Neuronal stem cell (in vitro differentiated cells): ENCODE data around the gene SNRNP70.
"Not testable (repeated sequence)": the region's sequence is repeated elsewhere in the genome, so short reads cannot be mapped to it uniquely, and the experiment has no call there.

Experiments used
- DNase-seq: peaks from one replicate; pipeline ENCODE4 v3.0.0-alpha.2; 2013; ENCODE audit warnings: low spot score
- H2AFZ ChIP-seq: one replicate; pipeline ENCODE4 v1.6.1; 2013; ENCODE audit warnings: mild to moderate bottlenecking, low read length, inconsistent platforms
- H2AK5ac ChIP-seq: 2 replicates; pipeline ENCODE4 v1.6.1; 2013; ENCODE audit warnings: low read depth, mild to moderate bottlenecking, inconsistent platforms, low read length, moderate library complexity, mixed read lengths
- H2BK120ac ChIP-seq: 2 replicates; pipeline ENCODE4 v1.6.1; 2013; ENCODE audit warnings: low read depth, mild to moderate bottlenecking, inconsistent platforms, low read length, moderate library complexity, mixed read lengths
- H2BK12ac ChIP-seq: one replicate; pipeline ENCODE4 v1.6.1; 2013; ENCODE audit warnings: low read length, inconsistent platforms
- H2BK15ac ChIP-seq: 2 replicates; pipeline ENCODE4 v1.6.1; 2013; ENCODE audit warnings: mild to moderate bottlenecking, low read length, inconsistent platforms, mixed read lengths
- H2BK5ac ChIP-seq: one replicate; pipeline ENCODE4 v1.6.1; 2013; ENCODE audit warnings: inconsistent platforms, mild to moderate bottlenecking, low read length, moderate library complexity
- H3K14ac ChIP-seq: one replicate; pipeline ENCODE4 v1.6.1; 2013; ENCODE audit warnings: low read length, inconsistent platforms
- H3K18ac ChIP-seq: 2 replicates; pipeline ENCODE4 v1.6.1; 2013; ENCODE audit warnings: low read length, inconsistent platforms
- H3K23ac ChIP-seq: 2 replicates; pipeline ENCODE4 v1.6.1; 2013; ENCODE audit warnings: low read depth, mild to moderate bottlenecking, mixed read lengths, low read length, inconsistent platforms; ENCODE audit not compliant: poor library complexity
- H3K27ac ChIP-seq: replicated peaks from 3 replicates; pipeline ENCODE4 v1.5.1; 2013; ENCODE audit warnings: low read length, inconsistent platforms
- H3K27me3 ChIP-seq, 3 experiments: 2 replicates each; pipeline ENCODE4 v1.6.1; 2013; ENCODE audit warnings: low read length in 3 of 3, mild to moderate bottlenecking in 2 of 3, inconsistent platforms in 1 of 3, low read depth in 1 of 3, mixed read lengths in 1 of 3, moderate library complexity in 1 of 3; ENCODE audit not compliant: control insufficient read depth in 3 of 3, insufficient read depth in 3 of 3
- H3K36me3 ChIP-seq, 2 donors: replicated peaks in 1 of 2; 2 replicates each; pipeline ENCODE4 v1.6.1; 2013; ENCODE audit warnings: low read length in 2 of 2; ENCODE audit not compliant: control insufficient read depth in 2 of 2, insufficient read depth in 2 of 2
- H3K4ac ChIP-seq: 2 replicates; pipeline ENCODE4 v1.6.1; 2013; ENCODE audit warnings: inconsistent platforms, mild to moderate bottlenecking, low read length, moderate library complexity
- H3K4me1 ChIP-seq, 2 donors: 1 replicate in 1 of 2; 2 replicates in 1 of 2; pipeline ENCODE4 v1.6.1; 2013; ENCODE audit warnings: low read length in 2 of 2, low read depth in 1 of 2; ENCODE audit not compliant: control insufficient read depth in 2 of 2, insufficient read depth in 1 of 2
- H3K4me2 ChIP-seq: one replicate; pipeline ENCODE4 v1.6.1; 2013; ENCODE audit warnings: mild to moderate bottlenecking, low read length, inconsistent platforms; ENCODE audit not compliant: insufficient read depth, poor library complexity, severe bottlenecking
- H3K4me3 ChIP-seq, 2 donors: 2 replicates each; pipeline ENCODE4 v1.5.1; 2013; ENCODE audit warnings: low read length in 2 of 2, mild to moderate bottlenecking in 2 of 2, inconsistent platforms in 1 of 2, moderate library complexity in 1 of 2
- H3K79me1 ChIP-seq: one replicate; pipeline ENCODE4 v1.6.1; 2013; ENCODE audit warnings: low read depth, mild to moderate bottlenecking, inconsistent platforms, low read length, moderate library complexity
- H3K9ac ChIP-seq: one replicate; pipeline ENCODE4 v1.6.1; 2013; ENCODE audit warnings: mild to moderate bottlenecking, low read depth, low read length, inconsistent platforms; ENCODE audit not compliant: poor library complexity
- H3K9me3 ChIP-seq, 2 donors: replicated peaks in 1 of 2; 2 replicates each; pipeline versions ENCODE3 to v1.6.1; 2013; ENCODE audit warnings: low read length in 2 of 2, mild to moderate bottlenecking in 2 of 2, inconsistent platforms in 1 of 2, low read depth in 1 of 2, mixed read lengths in 1 of 2, moderate library complexity in 1 of 2; ENCODE audit not compliant: control insufficient read depth in 2 of 2, insufficient read depth in 1 of 2
- H4K8ac ChIP-seq: one replicate; pipeline ENCODE4 v1.6.1; 2013; ENCODE audit warnings: low read depth, mild to moderate bottlenecking, inconsistent platforms, low read length, moderate library complexity
- H4K91ac ChIP-seq: one replicate; pipeline ENCODE4 v1.6.1; 2013; ENCODE audit warnings: low read length, low read depth, mild to moderate bottlenecking, inconsistent platforms; ENCODE audit not compliant: poor library complexity
- WGBS, 2 donors: extraction: QIAGEN DNeasy Blood & Tissue Kit; methylation state at CpG; one replicate each; pipeline ENCODE4 v1.1.7; 2013; ENCODE audit warnings: missing lambda C conversion rate in 2 of 2, mixed read lengths in 1 of 2; ENCODE audit not compliant: insufficient read length in 2 of 2, insufficient replicate concordance in 1 of 2; ENCODE audit errors: extremely low coverage in 2 of 2; 5-methylcytosine and 5-hydroxymethylcytosine counted together

The SNRNP70 gene

GRCh38 chr19:49120868-49121267, 35.6 kb downstream of the SNRNP70 start:
- Histone ChIP-seq H3K4me3 (no peak overlapping the region), H2BK15ac (no peak overlapping the region), H4K8ac (no peak overlapping the region), H2BK5ac (no peak overlapping the region), H2AFZ (no peak overlapping the region), H3K18ac (no peak overlapping the region), H2BK120ac (no peak overlapping the region), H3K14ac (no peak overlapping the region), H3K9ac (no peak overlapping the region), H4K91ac (no peak overlapping the region), H3K4me1 (peaks cover 4 to 6% of the 10 kb centered on the region in 2 donors), H3K4ac (no peak overlapping the region), H3K27me3 (peaks cover 10 to 33% (median 28%) of the 10 kb centered on the region in 3 experiments), H3K23ac (no peak overlapping the region), H3K27ac (no peak overlapping the region), H2AK5ac (peak overlapping the region; percentile 74), H3K9me3 (no peaks in the 10 kb centered on the region), H3K36me3 (no peaks in the 10 kb centered on the region), H3K79me1 (peaks cover 3% of the 10 kb centered on the region), H3K4me2 (no peak overlapping the region), H2BK12ac (no peak overlapping the region)
- no peak for DNase-seq
- no CpG with 5 or more reads among the region's 2 CpGs for WGBS, 2 donors

- H4K8ac ChIP-seq, H3K14ac ChIP-seq, H3K9me3 ChIP-seq, H4K91ac ChIP-seq, H2BK15ac ChIP-seq, H3K4me3 ChIP-seq, H3K4me1 ChIP-seq, H2BK5ac ChIP-seq, H3K9ac ChIP-seq, H3K4ac ChIP-seq, H3K36me3 ChIP-seq, DNase-seq, H2AFZ ChIP-seq, H3K18ac ChIP-seq, H3K4me2 ChIP-seq, H2BK120ac ChIP-seq, H3K79me1 ChIP-seq, H2AK5ac ChIP-seq, H3K23ac ChIP-seq, H2BK12ac ChIP-seq, H3K27ac ChIP-seq: not testable (repeated sequence)
- peaks cover 10 to 33% (median 28%) of the 10 kb centered on the region in 3 experiments for H3K27me3 ChIP-seq
- WGBS, 2 donors: no CpG with 5 or more reads among the region's 10 CpGs
These were observed 36.6 kb downstream of the SNRNP70 start for GRCh38 chr19:49121841-49122240.

GRCh38 chr19:49123285-49123684, 38.0 kb downstream of the SNRNP70 start:
- not testable (repeated sequence) for H4K91ac ChIP-seq, H2BK12ac ChIP-seq, H2AK5ac ChIP-seq, H3K4me3 ChIP-seq, H3K79me1 ChIP-seq, H2BK15ac ChIP-seq, H3K27ac ChIP-seq, H3K4ac ChIP-seq, H3K18ac ChIP-seq, H3K4me2 ChIP-seq, H3K9me3 ChIP-seq, H2AFZ ChIP-seq, H2BK120ac ChIP-seq, H3K36me3 ChIP-seq, DNase-seq, H4K8ac ChIP-seq, H3K23ac ChIP-seq, H3K9ac ChIP-seq, H2BK5ac ChIP-seq, H3K4me1 ChIP-seq, H3K14ac ChIP-seq
- peaks cover 10 to 33% (median 29%) of the 10 kb centered on the region in 3 experiments for H3K27me3 ChIP-seq
- no CpG with 5 or more reads among the region's 11 CpGs for WGBS, 2 donors

- Histone ChIP-seq H3K4me2 (no peak overlapping the region), H3K79me1 (no peaks in the 10 kb centered on the region), H2BK120ac (no peak overlapping the region), H3K36me3 (no peaks in the 10 kb centered on the region), H4K91ac (no peak overlapping the region), H2AFZ (peak overlapping the region; percentile 56), H4K8ac (no peak overlapping the region), H3K14ac (no peak overlapping the region), H3K4me1 (peaks cover 7 to 11% of the 10 kb centered on the region in 2 donors), H2BK12ac (no peak overlapping the region), H3K23ac (no peak overlapping the region), H2BK15ac (no peak overlapping the region), H3K27ac (no peak overlapping the region), H3K4ac (no peak overlapping the region), H3K9ac (no peak overlapping the region), H3K9me3 (no peaks in the 10 kb centered on the region), H3K27me3 (peaks cover 5 to 27% (median 21%) of the 10 kb centered on the region in 3 experiments), H2BK5ac (no peak overlapping the region), H3K18ac (peak overlapping the region; percentile 48), H2AK5ac (no peak overlapping the region), H3K4me3 (no peak overlapping the region)
- no CpG with 5 or more reads among the region's 23 CpGs for WGBS, 2 donors
- DNase-seq: no peak
These were observed 39.9 kb downstream of the SNRNP70 start for GRCh38 chr19:49125025-49125731.
